Measurements from ENCODE around the gene SHISAL2B.
"Not testable (repeated sequence)": the region's sequence is repeated elsewhere in the genome, so short reads cannot be mapped to it uniquely, and the experiment has no call there.

Gene SHISAL2B

GRCh38 chr5:64690417-64691151 lies at the start of gene SHISAL2B:
Gene SHISAL2B, plus strand, starts transcription at chr5:64690503. Its CDS starts 121 bp downstream, at chr5:64690624.
- DNase-seq: no peak

GRCh38 chr5:64644831-64645230 lies 45.5 kb upstream of the SHISAL2B start:
- DNase-seq: no peak

GRCh38 chr5:64646169-64646568 lies 44.1 kb upstream of the SHISAL2B start:
- DNase-seq: no peak

- DNase-seq: no peak
Measured at GRCh38 chr5:64649512-64649911, 40.8 kb upstream of the SHISAL2B start.

- DNase-seq: no peak
Measured at GRCh38 chr5:64653766-64654560, 36.3 kb upstream of the SHISAL2B start.

GRCh38 chr5:64654561-64654938 lies 35.8 kb upstream of the SHISAL2B start:
- DNase-seq: no peak

- no peak for DNase-seq
Measured at GRCh38 chr5:64655596-64655995, 34.7 kb upstream of the SHISAL2B start.

GRCh38 chr5:64659289-64659688 lies 31.0 kb upstream of the SHISAL2B start:
- no peak for DNase-seq

- not testable (repeated sequence) for DNase-seq
Measured at GRCh38 chr5:64663181-64663580, 27.1 kb upstream of the SHISAL2B start.

GRCh38 chr5:64665243-64665642 lies 25.1 kb upstream of the SHISAL2B start:
- DNase-seq: no peak

GRCh38 chr5:64666078-64666477 lies 24.2 kb upstream of the SHISAL2B start:
- DNase-seq: no peak

- DNase-seq: no peak
Measured at GRCh38 chr5:64667068-64667467, 23.2 kb upstream of the SHISAL2B start.

GRCh38 chr5:64670277-64670676 lies 20.0 kb upstream of the SHISAL2B start:
- DNase-seq: no peak

- DNase-seq: no peak
Measured at GRCh38 chr5:64671678-64672077, 18.6 kb upstream of the SHISAL2B start.

- no peak for DNase-seq
Measured at GRCh38 chr5:64678374-64678773, 11.9 kb upstream of the SHISAL2B start.

GRCh38 chr5:64680289-64680688 lies 10.0 kb upstream of the SHISAL2B start:
- DNase-seq: no peak

GRCh38 chr5:64682608-64683007 lies 7.7 kb upstream of the SHISAL2B start:
- DNase-seq: no peak

GRCh38 chr5:64685866-64686265 lies 4.4 kb upstream of the SHISAL2B start:
- no peak for DNase-seq

- DNase-seq: no peak
Measured at GRCh38 chr5:64688391-64688790, 1.9 kb upstream of the SHISAL2B start.

GRCh38 chr5:64688965-64689364 lies 1.3 kb upstream of the SHISAL2B start:
- no peak for DNase-seq

GRCh38 chr5:64690104-64690416 lies 243 bp upstream of the SHISAL2B start:
- no peak for DNase-seq

GRCh38 chr5:64691291-64691690 lies 988 bp downstream of the SHISAL2B start:
- DNase-seq: no peak

GRCh38 chr5:64693636-64694035 lies 3.3 kb downstream of the SHISAL2B start:
- no peak for DNase-seq

GRCh38 chr5:64696414-64696813 lies 6.1 kb downstream of the SHISAL2B start:
- DNase-seq: not testable (repeated sequence)

GRCh38 chr5:64700765-64701164 lies 10.5 kb downstream of the SHISAL2B start:
- no peak for DNase-seq

All from T1000 (cell line).